IMR-90 (cell line): ENCODE data around the gene SLC22A31. TPM values are rescaled to one million over a fixed set of nuclear protein-coding genes. Genes with fewer than 3 reads are reported as not detected.

Experiments used
- ATAC-seq: fragments of 200-7000 bp; cut with Tn5 transposase; 2 replicates; pipeline ENCODE4 v1.9.1; 2020; ENCODE audit warnings: low read depth, mild to moderate bottlenecking, moderate library complexity
- BruUV-seq: library from RNA; stranded (reverse); fragments of 400-500 nt; replicated peaks from 2 replicates; lab custom pipeline; 2021; lab: Mats Ljungman, UMichigan
- CTCF ChIA-PET: fragments of 300-600 bp; formaldehyde crosslinking; extraction: SDS; loops from one replicate; lab custom pipeline; 2021; ENCODE audit warnings: antibody characterized with exemption; lab: Yijun Ruan, JAX
- POLR2A ChIA-PET: fragments of 300-600 bp; sonication (Branson Sonifier 250); formaldehyde crosslinking; loops from one replicate; lab custom pipeline; 2022; ENCODE audit warnings: antibody characterized with exemption; ENCODE audit not compliant: unreplicated experiment; lab: Charles Lee
- DNase-seq: peaks from one replicate; pipeline ENCODE4 v3.0.0; 2013
- H2AFZ ChIP-seq: replicated peaks from 2 replicates; pipeline ENCODE3; 2013; ENCODE audit warnings: low read length, mild to moderate bottlenecking; ENCODE audit not compliant: poor library complexity
- H2AK5ac ChIP-seq: 2 replicates; pipeline ENCODE4 v1.6.1; 2013; ENCODE audit warnings: low read depth, low read length, inconsistent platforms
- H2AK9ac ChIP-seq: replicated peaks from 2 replicates; pipeline ENCODE3; 2013; ENCODE audit warnings: mild to moderate bottlenecking, low read depth, low read length, moderate library complexity; ENCODE audit not compliant: poor library complexity
- H2BK120ac ChIP-seq: 2 replicates; pipeline ENCODE4 v1.6.1; 2013; ENCODE audit warnings: low read depth, low read length, inconsistent platforms
- H2BK15ac ChIP-seq: 3 replicates; pipeline ENCODE4 v1.6.1; 2013; ENCODE audit warnings: low read depth, low read length, inconsistent platforms
- H2BK20ac ChIP-seq: 2 replicates; pipeline ENCODE4 v1.6.1; 2013; ENCODE audit warnings: low read depth, mild to moderate bottlenecking, inconsistent platforms, low read length, moderate library complexity
- H2BK5ac ChIP-seq: 2 replicates; pipeline ENCODE4 v1.6.1; 2013; ENCODE audit warnings: mild to moderate bottlenecking, low read depth, low read length, inconsistent platforms; ENCODE audit not compliant: poor library complexity, severe bottlenecking
- H3K14ac ChIP-seq: replicated peaks from 2 replicates; pipeline ENCODE4 v1.6.1; 2013; ENCODE audit warnings: low read depth, low read length, inconsistent platforms
- H3K18ac ChIP-seq: 2 replicates; pipeline ENCODE4 v1.6.1; 2013; ENCODE audit warnings: low read depth, low read length, control low read depth
- H3K23ac ChIP-seq: 2 replicates; pipeline ENCODE4 v1.6.1; 2013; ENCODE audit warnings: low read depth, low read length, inconsistent platforms
- H3K27ac ChIP-seq: 2 replicates; pipeline ENCODE4 v1.5.1; 2013; ENCODE audit warnings: mild to moderate bottlenecking, control low read depth, low read length; ENCODE audit not compliant: insufficient read depth
- H3K27me3 ChIP-seq: 2 replicates; pipeline ENCODE4 v1.6.1; 2013; ENCODE audit warnings: low read length; ENCODE audit not compliant: control insufficient read depth, insufficient read depth
- H3K36me3 ChIP-seq: 2 replicates; pipeline ENCODE4 v1.6.1; 2013; ENCODE audit warnings: low read length, mixed read lengths; ENCODE audit not compliant: control insufficient read depth, insufficient read depth
- H3K4ac ChIP-seq: 2 replicates; pipeline ENCODE4 v1.6.1; 2013; ENCODE audit warnings: low read depth, low read length, inconsistent platforms
- H3K4me1 ChIP-seq: 2 replicates; pipeline ENCODE4 v1.6.1; 2013; ENCODE audit warnings: low read length, mixed read lengths; ENCODE audit not compliant: control insufficient read depth, insufficient read depth
- H3K4me2 ChIP-seq: 2 replicates; pipeline ENCODE4 v1.6.1; 2013; ENCODE audit warnings: low read depth, mild to moderate bottlenecking, control low read depth, low read length, moderate library complexity
- H3K4me3 ChIP-seq: 2 replicates; pipeline ENCODE4 v1.5.1; 2013; ENCODE audit warnings: low read depth, mild to moderate bottlenecking, control low read depth, low read length, moderate library complexity; ENCODE audit not compliant: insufficient read depth
- H3K56ac ChIP-seq: 2 replicates; pipeline ENCODE4 v1.6.1; 2013; ENCODE audit warnings: low read length, inconsistent platforms; ENCODE audit not compliant: insufficient read depth; ENCODE audit errors: extremely low read depth
- H3K79me1 ChIP-seq, 2 experiments: 2 replicates each; pipeline ENCODE4 v1.6.1; 2013; ENCODE audit warnings: low read length in 2 of 2, inconsistent platforms in 1 of 2, low read depth in 1 of 2
- H3K9ac ChIP-seq: 2 replicates; pipeline ENCODE4 v1.6.1; 2013; ENCODE audit warnings: low read depth, low read length, control low read depth
- H3K9me1 ChIP-seq: 2 replicates; pipeline ENCODE4 v1.6.1; 2013; ENCODE audit warnings: low read length, inconsistent platforms; ENCODE audit not compliant: insufficient read depth
- H3K9me3 ChIP-seq: 2 replicates; pipeline ENCODE4 v1.6.1; 2013; ENCODE audit warnings: low read length; ENCODE audit not compliant: control insufficient read depth, insufficient read depth
- H4K20me1 ChIP-seq: 2 replicates; pipeline ENCODE4 v1.6.1; 2013; ENCODE audit warnings: low read length, inconsistent platforms; ENCODE audit not compliant: insufficient read depth
- H4K5ac ChIP-seq: 2 replicates; pipeline ENCODE4 v1.6.1; 2013; ENCODE audit warnings: mild to moderate bottlenecking, low read depth, low read length, control low read depth
- H4K8ac ChIP-seq, 2 experiments: 2 replicates each; pipeline ENCODE4 v1.6.1; 2013; ENCODE audit warnings: low read depth in 2 of 2, low read length in 2 of 2, control low read depth in 1 of 2, inconsistent platforms in 1 of 2
- H4K91ac ChIP-seq: 2 replicates; pipeline ENCODE4 v1.6.1; 2013; ENCODE audit warnings: low read depth, low read length, inconsistent platforms; ENCODE audit not compliant: insufficient read depth
- CEBPB ChIP-seq: IDR thresholded peaks from 2 replicates; pipeline ENCODE4 v1.6.1; 2012; ENCODE audit warnings: low read depth, low read length, improper control_type of control experiment
- CHD1 ChIP-seq: IDR thresholded peaks from 2 replicates; pipeline ENCODE4 v1.6.1; 2012; ENCODE audit warnings: low read depth, low read length, improper control_type of control experiment
- CTCF ChIP-seq: conservative IDR thresholded peaks from 2 replicates; pipeline ENCODE4 v1.5.1; 2012; ENCODE audit warnings: mild to moderate bottlenecking, low read depth, low read length, improper control_type of control experiment
- ELK1 ChIP-seq: fragments of 150-350 bp; IDR thresholded peaks from 2 replicates; pipeline ENCODE4 v1.6.1; 2016; ENCODE audit warnings: low read depth, mild to moderate bottlenecking, low read length, moderate library complexity, borderline replicate concordance
- FOS ChIP-seq: fragments of 150-350 bp; IDR thresholded peaks from 2 replicates; pipeline ENCODE4 v1.6.1; 2016; ENCODE audit warnings: low read depth, low read length
- MAZ ChIP-seq: IDR thresholded peaks from 2 replicates; pipeline ENCODE4 v1.6.1; 2012; ENCODE audit warnings: low read depth, mild to moderate bottlenecking, low read length, improper control_type of control experiment, moderate library complexity, borderline replicate concordance
- MXI1 ChIP-seq: IDR thresholded peaks from 2 replicates; pipeline ENCODE4 v1.6.1; 2012; ENCODE audit warnings: low read depth, mild to moderate bottlenecking, low read length, moderate library complexity, borderline replicate concordance
- NFE2L2 ChIP-seq: fragments of 150-350 bp; IDR thresholded peaks from 2 replicates; pipeline ENCODE4 v1.6.1; 2016; ENCODE audit warnings: low read depth, mild to moderate bottlenecking, low read length
- POLR2A ChIP-seq: IDR thresholded peaks from 2 replicates; pipeline ENCODE4 v1.6.1; 2012; ENCODE audit warnings: mild to moderate bottlenecking, low read depth, low read length
- RAD21 ChIP-seq: IDR thresholded peaks from 2 replicates; pipeline ENCODE4 v1.6.1; 2012; ENCODE audit warnings: low read length, improper control_type of control experiment
- RCOR1 ChIP-seq: IDR thresholded peaks from 2 replicates; pipeline ENCODE4 v1.6.1; 2012; ENCODE audit warnings: mild to moderate bottlenecking, low read length, improper control_type of control experiment; ENCODE audit not compliant: insufficient replicate concordance
- RFX5 ChIP-seq: IDR thresholded peaks from 2 replicates; pipeline ENCODE4 v1.8.0; 2012; ENCODE audit warnings: low read depth, mild to moderate bottlenecking, low read length, moderate library complexity
- SMC3 ChIP-seq: fragments of 150-350 bp; IDR thresholded peaks from 2 replicates; pipeline ENCODE4 v1.6.1; 2016; ENCODE audit warnings: low read depth, mild to moderate bottlenecking, antibody characterized with exemption, low read length, moderate library complexity
- WGBS, 2 experiments: methylation state at CpG; one replicate each; pipeline versions ENCODE4 v1.1.5 to v1.1.7; 2013; ENCODE audit warnings: missing lambda C conversion rate in 2 of 2; ENCODE audit not compliant: insufficient read length in 1 of 2; ENCODE audit errors: extremely low coverage in 2 of 2; 5-methylcytosine and 5-hydroxymethylcytosine counted together
- dilution Hi-C: fragments of 300-500 bp; cut with HindIII; formaldehyde crosslinking; loops from one replicate; pipeline ENCODE4 v1.14.3; 2018; ENCODE audit warnings: low sequenced_read_pairs; ENCODE audit not compliant: unreplicated experiment
- in situ Hi-C: fragments of 300-500 bp; cut with MboI; formaldehyde crosslinking; loops from 3 replicates; pipeline ENCODE4 v1.14.3; 2019; ENCODE audit warnings: low sequenced_read_pairs, inconsistent platforms, mixed read lengths
- intact Hi-C: fragments of 100-400 bp; cut with micrococcal nuclease; formaldehyde crosslinking; loops from 2 replicates; pipeline ENCODE4 v1.10.0; 2022
- polyA plus RNA-seq, 3 experiments: library from polyadenylated mRNA; depleted of rRNA; stranded (reverse); fragments of >200 nt; gene quantifications; 2 replicates each; pipeline ENCODE4 v1.2.3, GENCODE V29; 2012; ENCODE audit warnings: low replicate concordance in 1 of 3
- total RNA-seq: library from RNA; depleted of rRNA; stranded (reverse); fragments of >200 nt; gene quantifications from 2 replicates; pipeline ENCODE4 v1.2.3, GENCODE V29; 2012
- TF ChIP-seq, protein P1 (sequence below): fragments of 150-350 bp; IDR thresholded peaks from 2 replicates; pipeline ENCODE4 v1.6.1; 2017; ENCODE audit warnings: mild to moderate bottlenecking, antibody characterized with exemption, low read length, low read depth

SLC22A31 gene
- total and polyA plus RNA-seq, 2 of the 4 experiments (the other 2 are of a cell fraction), result 0.18 to 5.5 TPM

GRCh38 chr16:89170346-89171215 is 29.8 kb downstream of the SLC22A31 start:
- Histone ChIP-seq H4K20me1 (no peaks in the 10 kb centered on the region; the same call in 1 of the 2 replicates), H3K27me3 (peaks cover 45% of the 10 kb centered on the region), H2AK5ac (no peak overlapping the region), H3K4ac (no peak overlapping the region), H3K4me2 (peak overlapping the region; percentile 82), H2BK15ac (no peak overlapping the region), H3K23ac (peak overlapping the region; percentile 24; the same call in 1 of the 2 replicates), H3K9me3 (no peaks in the 10 kb centered on the region), H3K4me3 (peak overlapping the region; percentile 29; the same call in 1 of the 2 replicates), H4K8ac (no peak overlapping the region), H3K4me1 (peaks cover 5% of the 10 kb centered on the region; the same call in 1 of the 2 replicates), H2BK5ac (no peak overlapping the region), H3K14ac (no peak overlapping the region), H3K18ac (no peak overlapping the region), H2BK20ac (no peak overlapping the region), H2BK120ac (no peak overlapping the region), H3K79me1 (no peaks in the 10 kb centered on the region), H3K56ac (no peak overlapping the region), H3K27ac (no peak overlapping the region), H3K9me1 (no peaks in the 10 kb centered on the region), H3K36me3 (no peaks in the 10 kb centered on the region), H2AK9ac (peak overlapping the region; percentile 9), H2AFZ (peak overlapping the region; percentile 88), H4K91ac (no peak overlapping the region), H3K9ac (no peak overlapping the region), H4K5ac (no peak overlapping the region)
- dilution Hi-C loops, result no loop called here
- intact Hi-C loops, result no loop called here
- CTCF ChIA-PET, result no interaction called here
- no peak for DNase-seq
- no peak; the same call in 1 of the 2 replicates for ATAC-seq
- no peak for TF ChIP-seq MXI1
- TF ChIP-seq RFX5, result no peak
- no peak for TF ChIP-seq CTCF
- TF ChIP-seq, protein P1, sequence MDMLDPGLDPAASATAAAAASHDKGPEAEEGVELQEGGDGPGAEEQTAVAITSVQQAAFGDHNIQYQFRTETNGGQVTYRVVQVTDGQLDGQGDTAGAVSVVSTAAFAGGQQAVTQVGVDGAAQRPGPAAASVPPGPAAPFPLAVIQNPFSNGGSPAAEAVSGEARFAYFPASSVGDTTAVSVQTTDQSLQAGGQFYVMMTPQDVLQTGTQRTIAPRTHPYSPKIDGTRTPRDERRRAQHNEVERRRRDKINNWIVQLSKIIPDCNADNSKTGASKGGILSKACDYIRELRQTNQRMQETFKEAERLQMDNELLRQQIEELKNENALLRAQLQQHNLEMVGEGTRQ, result no peak
- no peak for TF ChIP-seq FOS
- no peak for TF ChIP-seq CEBPB
- no peak for TF ChIP-seq ELK1
- TF ChIP-seq RCOR1, result no peak
- no peak for TF ChIP-seq MAZ
- TF ChIP-seq SMC3, result no peak
- no peak for TF ChIP-seq NFE2L2
- no peak for TF ChIP-seq RAD21
- TF ChIP-seq POLR2A, result no peak
- no peak for TF ChIP-seq CHD1
- in situ Hi-C loops, result no loop called here
- WGBS, 2 experiments, result 8% methylated on average over 15 of the region's 34 CpGs; no CpG with 5 or more reads in 1 of the 2 experiments
- no TSS peak for BruUV-seq
- POLR2A ChIA-PET, result no interaction called here
